Fibroblast of skin of right quadriceps (primary cell): ENCODE results near the gene DCAF5.

ENCODE experiments used
- DNase-seq: peaks from one replicate; pipeline ENCODE4 v3.0.0-alpha.2; 2013

Gene DCAF5

GRCh38 chr14:69003626-69004025 is 149.3 kb downstream of the DCAF5 start:
- DNase-seq: no peak

GRCh38 chr14:69002069-69002468 is 150.8 kb downstream of the DCAF5 start:
- no peak for DNase-seq

GRCh38 chr14:69001375-69001774 is 151.5 kb downstream of the DCAF5 start:
- DNase-seq: no peak
